Measurements from ENCODE around the gene CD160.

DNA sequence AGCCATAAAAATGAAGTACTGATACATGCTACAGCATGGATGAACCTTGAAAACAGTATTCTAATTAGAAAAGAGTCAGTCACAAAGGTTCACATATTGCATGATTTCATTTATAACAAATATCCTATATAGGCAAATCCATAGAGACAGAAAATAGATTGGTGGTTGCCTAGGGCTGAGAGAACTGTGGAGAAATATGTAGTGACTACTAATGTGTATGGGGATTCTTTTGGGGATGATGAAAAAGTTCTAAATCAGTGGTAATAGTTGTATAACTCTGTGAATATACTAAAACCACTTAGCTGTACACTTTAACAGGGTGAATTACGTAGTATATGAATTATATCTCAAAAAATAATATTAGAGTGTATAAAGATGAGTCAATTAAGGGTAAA is 58.8 kb downstream of the CD160 start:
- TF ChIP-seq, protein P1, sequence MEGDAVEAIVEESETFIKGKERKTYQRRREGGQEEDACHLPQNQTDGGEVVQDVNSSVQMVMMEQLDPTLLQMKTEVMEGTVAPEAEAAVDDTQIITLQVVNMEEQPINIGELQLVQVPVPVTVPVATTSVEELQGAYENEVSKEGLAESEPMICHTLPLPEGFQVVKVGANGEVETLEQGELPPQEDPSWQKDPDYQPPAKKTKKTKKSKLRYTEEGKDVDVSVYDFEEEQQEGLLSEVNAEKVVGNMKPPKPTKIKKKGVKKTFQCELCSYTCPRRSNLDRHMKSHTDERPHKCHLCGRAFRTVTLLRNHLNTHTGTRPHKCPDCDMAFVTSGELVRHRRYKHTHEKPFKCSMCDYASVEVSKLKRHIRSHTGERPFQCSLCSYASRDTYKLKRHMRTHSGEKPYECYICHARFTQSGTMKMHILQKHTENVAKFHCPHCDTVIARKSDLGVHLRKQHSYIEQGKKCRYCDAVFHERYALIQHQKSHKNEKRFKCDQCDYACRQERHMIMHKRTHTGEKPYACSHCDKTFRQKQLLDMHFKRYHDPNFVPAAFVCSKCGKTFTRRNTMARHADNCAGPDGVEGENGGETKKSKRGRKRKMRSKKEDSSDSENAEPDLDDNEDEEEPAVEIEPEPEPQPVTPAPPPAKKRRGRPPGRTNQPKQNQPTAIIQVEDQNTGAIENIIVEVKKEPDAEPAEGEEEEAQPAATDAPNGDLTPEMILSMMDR (conservative IDR thresholded peaks at IDR 0.05; ENCODE audit: low read depth, low read length), result no peak
- TF ChIP-seq CEBPB (IDR thresholded peaks at IDR 0.05; ENCODE audit: low read depth, low read length), result no peak
- TF ChIP-seq BHLHE40 (IDR thresholded peaks at IDR 0.05; ENCODE audit: low read depth, low read length), result no peak
- no peak for TF ChIP-seq POLR2A (IDR thresholded peaks at IDR 0.05; ENCODE audit: low read depth, low read length)
- TF ChIP-seq MXI1 (IDR thresholded peaks at IDR 0.05; ENCODE audit: borderline replicate concordance, low read depth, low read length), result no peak
- TF ChIP-seq, protein P2, sequence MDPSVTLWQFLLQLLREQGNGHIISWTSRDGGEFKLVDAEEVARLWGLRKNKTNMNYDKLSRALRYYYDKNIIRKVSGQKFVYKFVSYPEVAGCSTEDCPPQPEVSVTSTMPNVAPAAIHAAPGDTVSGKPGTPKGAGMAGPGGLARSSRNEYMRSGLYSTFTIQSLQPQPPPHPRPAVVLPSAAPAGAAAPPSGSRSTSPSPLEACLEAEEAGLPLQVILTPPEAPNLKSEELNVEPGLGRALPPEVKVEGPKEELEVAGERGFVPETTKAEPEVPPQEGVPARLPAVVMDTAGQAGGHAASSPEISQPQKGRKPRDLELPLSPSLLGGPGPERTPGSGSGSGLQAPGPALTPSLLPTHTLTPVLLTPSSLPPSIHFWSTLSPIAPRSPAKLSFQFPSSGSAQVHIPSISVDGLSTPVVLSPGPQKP (IDR thresholded peaks at IDR 0.05; ENCODE audit: borderline replicate concordance, low read depth, low read length), result no peak
- TF ChIP-seq SMC3 (IDR thresholded peaks at IDR 0.05; ENCODE audit: low read depth, low read length), result no peak
- no peak for TF ChIP-seq RAD21 (IDR thresholded peaks at IDR 0.05; ENCODE audit: low read length)
- TF ChIP-seq, protein P3, sequence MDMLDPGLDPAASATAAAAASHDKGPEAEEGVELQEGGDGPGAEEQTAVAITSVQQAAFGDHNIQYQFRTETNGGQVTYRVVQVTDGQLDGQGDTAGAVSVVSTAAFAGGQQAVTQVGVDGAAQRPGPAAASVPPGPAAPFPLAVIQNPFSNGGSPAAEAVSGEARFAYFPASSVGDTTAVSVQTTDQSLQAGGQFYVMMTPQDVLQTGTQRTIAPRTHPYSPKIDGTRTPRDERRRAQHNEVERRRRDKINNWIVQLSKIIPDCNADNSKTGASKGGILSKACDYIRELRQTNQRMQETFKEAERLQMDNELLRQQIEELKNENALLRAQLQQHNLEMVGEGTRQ (IDR thresholded peaks at IDR 0.05; ENCODE audit: low read depth, low read length), result no peak
